GM23338 (cell line): Measurements from ENCODE around the gene CUEDC2. TPM values are rescaled to one million over a fixed set of nuclear protein-coding genes. Genes with fewer than 3 reads are reported as not detected.

Source experiments
- POLR2AphosphoS5 ChIP-seq: IDR thresholded peaks from 2 replicates; pipeline ENCODE4 v1.6.1; 2016; ENCODE audit warnings: antibody characterized with exemption, low read depth
- REST ChIP-seq: IDR thresholded peaks from one replicate; pipeline ENCODE4 v1.6.1; 2018; ENCODE audit warnings: antibody characterized with exemption; ENCODE audit not compliant: unreplicated experiment
- STAT1 ChIP-seq: IDR thresholded peaks from one replicate; pipeline ENCODE4 v1.6.1; 2016; ENCODE audit warnings: antibody characterized with exemption; ENCODE audit not compliant: unreplicated experiment
- ZNF331 ChIP-seq: fragments of 250-450 bp; sonication (Bioruptor Pico); IDR thresholded peaks from 2 replicates; pipeline ENCODE4 v1.5.0; 2020; ENCODE audit warnings: low read depth, mild to moderate bottlenecking, moderate library complexity
- polyA plus RNA-seq: library from polyadenylated mRNA; unstranded; fragments of >200 nt; fragmentation: Nextera tagmentation; extraction: Ambion mirVana; gene quantifications from 2 replicates; pipeline ENCODE4 v1.2.1, GENCODE V29; 2016
- total RNA-seq: library from RNA; depleted of rRNA; stranded (reverse); fragments of >200 nt; shearing (Covaris generic); gene quantifications from 2 replicates; pipeline ENCODE4 v1.2.3, GENCODE V29; 2014
- TF ChIP-seq, protein P1 (sequence below): fragments of 250-450 bp; sonication (Bioruptor Pico); IDR thresholded peaks from 2 replicates; pipeline ENCODE4 v1.5.0; 2020; ENCODE audit warnings: mild to moderate bottlenecking, moderate library complexity
- TF ChIP-seq, protein P2 (sequence below), 2 experiments: fragments of 200-600 bp in 1 of 2; sonication (generic) in 1 of 2; conservative IDR thresholded peaks; 2 replicates each; pipeline versions ENCODE4 v1.5.1 to v1.6.1; 2016 to 2017; ENCODE audit warnings: antibody characterized with exemption in 2 of 2, low read depth in 2 of 2, mild to moderate bottlenecking in 2 of 2, moderate library complexity in 1 of 2

CUEDC2 gene
- total and polyA plus RNA-seq, 2 experiments from 2014 or later = 39.2 to 47.3 TPM

- TF ChIP-seq, protein P1, sequence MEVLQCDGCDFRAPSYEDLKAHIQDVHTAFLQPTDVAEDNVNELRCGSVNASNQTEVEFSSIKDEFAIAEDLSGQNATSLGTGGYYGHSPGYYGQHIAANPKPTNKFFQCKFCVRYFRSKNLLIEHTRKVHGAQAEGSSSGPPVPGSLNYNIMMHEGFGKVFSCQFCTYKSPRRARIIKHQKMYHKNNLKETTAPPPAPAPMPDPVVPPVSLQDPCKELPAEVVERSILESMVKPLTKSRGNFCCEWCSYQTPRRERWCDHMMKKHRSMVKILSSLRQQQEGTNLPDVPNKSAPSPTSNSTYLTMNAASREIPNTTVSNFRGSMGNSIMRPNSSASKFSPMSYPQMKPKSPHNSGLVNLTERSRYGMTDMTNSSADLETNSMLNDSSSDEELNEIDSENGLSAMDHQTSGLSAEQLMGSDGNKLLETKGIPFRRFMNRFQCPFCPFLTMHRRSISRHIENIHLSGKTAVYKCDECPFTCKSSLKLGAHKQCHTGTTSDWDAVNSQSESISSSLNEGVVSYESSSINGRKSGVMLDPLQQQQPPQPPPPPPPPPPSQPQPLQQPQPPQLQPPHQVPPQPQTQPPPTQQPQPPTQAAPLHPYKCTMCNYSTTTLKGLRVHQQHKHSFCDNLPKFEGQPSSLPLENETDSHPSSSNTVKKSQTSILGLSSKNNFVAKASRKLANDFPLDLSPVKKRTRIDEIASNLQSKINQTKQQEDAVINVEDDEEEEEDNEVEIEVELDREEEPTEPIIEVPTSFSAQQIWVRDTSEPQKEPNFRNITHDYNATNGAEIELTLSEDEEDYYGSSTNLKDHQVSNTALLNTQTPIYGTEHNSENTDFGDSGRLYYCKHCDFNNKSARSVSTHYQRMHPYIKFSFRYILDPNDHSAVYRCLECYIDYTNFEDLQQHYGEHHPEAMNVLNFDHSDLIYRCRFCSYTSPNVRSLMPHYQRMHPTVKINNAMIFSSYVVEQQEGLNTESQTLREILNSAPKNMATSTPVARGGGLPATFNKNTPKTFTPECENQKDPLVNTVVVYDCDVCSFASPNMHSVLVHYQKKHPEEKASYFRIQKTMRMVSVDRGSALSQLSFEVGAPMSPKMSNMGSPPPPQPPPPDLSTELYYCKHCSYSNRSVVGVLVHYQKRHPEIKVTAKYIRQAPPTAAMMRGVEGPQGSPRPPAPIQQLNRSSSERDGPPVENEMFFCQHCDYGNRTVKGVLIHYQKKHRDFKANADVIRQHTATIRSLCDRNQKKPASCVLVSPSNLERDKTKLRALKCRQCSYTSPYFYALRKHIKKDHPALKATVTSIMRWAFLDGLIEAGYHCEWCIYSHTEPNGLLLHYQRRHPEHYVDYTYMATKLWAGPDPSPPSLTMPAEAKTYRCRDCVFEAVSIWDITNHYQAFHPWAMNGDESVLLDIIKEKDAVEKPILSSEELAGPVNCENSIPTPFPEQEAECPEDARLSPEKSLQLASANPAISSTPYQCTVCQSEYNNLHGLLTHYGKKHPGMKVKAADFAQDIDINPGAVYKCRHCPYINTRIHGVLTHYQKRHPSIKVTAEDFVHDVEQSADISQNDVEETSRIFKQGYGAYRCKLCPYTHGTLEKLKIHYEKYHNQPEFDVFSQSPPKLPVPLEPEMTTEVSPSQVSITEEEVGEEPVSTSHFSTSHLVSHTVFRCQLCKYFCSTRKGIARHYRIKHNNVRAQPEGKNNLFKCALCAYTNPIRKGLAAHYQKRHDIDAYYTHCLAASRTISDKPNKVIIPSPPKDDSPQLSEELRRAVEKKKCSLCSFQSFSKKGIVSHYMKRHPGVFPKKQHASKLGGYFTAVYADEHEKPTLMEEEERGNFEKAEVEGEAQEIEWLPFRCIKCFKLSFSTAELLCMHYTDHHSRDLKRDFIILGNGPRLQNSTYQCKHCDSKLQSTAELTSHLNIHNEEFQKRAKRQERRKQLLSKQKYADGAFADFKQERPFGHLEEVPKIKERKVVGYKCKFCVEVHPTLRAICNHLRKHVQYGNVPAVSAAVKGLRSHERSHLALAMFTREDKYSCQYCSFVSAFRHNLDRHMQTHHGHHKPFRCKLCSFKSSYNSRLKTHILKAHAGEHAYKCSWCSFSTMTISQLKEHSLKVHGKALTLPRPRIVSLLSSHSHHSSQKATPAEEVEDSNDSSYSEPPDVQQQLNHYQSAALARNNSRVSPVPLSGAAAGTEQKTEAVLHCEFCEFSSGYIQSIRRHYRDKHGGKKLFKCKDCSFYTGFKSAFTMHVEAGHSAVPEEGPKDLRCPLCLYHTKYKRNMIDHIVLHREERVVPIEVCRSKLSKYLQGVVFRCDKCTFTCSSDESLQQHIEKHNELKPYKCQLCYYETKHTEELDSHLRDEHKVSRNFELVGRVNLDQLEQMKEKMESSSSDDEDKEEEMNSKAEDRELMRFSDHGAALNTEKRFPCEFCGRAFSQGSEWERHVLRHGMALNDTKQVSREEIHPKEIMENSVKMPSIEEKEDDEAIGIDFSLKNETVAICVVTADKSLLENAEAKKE = no peak
- no peak for TF ChIP-seq POLR2AphosphoS5
- no peak for TF ChIP-seq REST
- TF ChIP-seq ZNF331 (CRISPR knock-in tag) = no peak
- TF ChIP-seq STAT1 = no peak
- TF ChIP-seq, protein P2, sequence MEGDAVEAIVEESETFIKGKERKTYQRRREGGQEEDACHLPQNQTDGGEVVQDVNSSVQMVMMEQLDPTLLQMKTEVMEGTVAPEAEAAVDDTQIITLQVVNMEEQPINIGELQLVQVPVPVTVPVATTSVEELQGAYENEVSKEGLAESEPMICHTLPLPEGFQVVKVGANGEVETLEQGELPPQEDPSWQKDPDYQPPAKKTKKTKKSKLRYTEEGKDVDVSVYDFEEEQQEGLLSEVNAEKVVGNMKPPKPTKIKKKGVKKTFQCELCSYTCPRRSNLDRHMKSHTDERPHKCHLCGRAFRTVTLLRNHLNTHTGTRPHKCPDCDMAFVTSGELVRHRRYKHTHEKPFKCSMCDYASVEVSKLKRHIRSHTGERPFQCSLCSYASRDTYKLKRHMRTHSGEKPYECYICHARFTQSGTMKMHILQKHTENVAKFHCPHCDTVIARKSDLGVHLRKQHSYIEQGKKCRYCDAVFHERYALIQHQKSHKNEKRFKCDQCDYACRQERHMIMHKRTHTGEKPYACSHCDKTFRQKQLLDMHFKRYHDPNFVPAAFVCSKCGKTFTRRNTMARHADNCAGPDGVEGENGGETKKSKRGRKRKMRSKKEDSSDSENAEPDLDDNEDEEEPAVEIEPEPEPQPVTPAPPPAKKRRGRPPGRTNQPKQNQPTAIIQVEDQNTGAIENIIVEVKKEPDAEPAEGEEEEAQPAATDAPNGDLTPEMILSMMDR (conservative IDR thresholded peaks at IDR 0.05; ENCODE audit: low read depth in 2 of 2) = no peak
Observed at GRCh38 chr10:102406815-102407214, 25.6 kb downstream of the CUEDC2 start (continued).
